GM12891 (cell line): ENCODE results near the gene ATP6V1G3.

Source experiments
- POLR2A ChIP-seq: IDR thresholded peaks from 2 replicates; pipeline ENCODE4 v1.6.1; 2011; ENCODE audit warnings: low read depth, low read length, control low read depth
- POLR2AphosphoS5 ChIP-seq: IDR thresholded peaks from 2 replicates; pipeline ENCODE4 v1.6.1; 2011; ENCODE audit warnings: low read depth, low read length, control low read depth
- TAF1 ChIP-seq: IDR thresholded peaks from 2 replicates; pipeline ENCODE4 v1.6.1; 2011; ENCODE audit warnings: low read depth, low read length, control low read depth

DNA sequence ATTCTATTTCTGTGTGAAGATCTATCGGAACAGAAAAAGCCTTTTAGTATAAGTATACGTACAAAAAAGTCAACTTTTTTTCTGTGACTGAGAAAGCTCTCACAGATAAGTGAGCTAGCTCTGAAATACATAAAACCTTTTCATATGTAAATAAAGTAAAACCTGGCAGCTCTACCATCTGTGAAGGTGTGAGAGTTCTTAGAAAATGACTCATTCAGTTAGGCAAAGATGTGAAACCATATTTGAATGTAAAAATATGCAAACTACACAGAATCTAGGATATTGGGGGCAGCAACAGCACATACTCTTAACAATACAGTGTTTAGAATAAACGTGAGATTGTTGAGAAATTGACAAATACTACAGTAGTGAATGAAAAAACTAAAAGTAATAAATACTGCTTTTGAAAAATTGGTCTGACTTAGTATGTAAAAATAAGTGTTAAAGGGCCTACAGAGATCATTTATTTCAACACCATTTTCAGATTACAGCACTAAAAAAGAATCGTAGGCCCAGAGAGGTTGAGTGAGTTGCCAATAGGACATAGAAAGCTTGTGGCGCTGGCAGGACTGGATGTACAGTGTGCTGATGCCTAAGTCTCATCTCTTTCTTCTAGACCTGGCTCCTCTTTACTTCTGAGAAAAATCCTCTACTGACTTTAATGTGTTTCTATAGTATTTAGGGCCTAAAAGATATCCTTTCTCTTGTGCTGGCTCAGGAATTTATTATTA is 19.8 kb downstream of the ATP6V1G3 start:
- TF ChIP-seq POLR2AphosphoS5, result no peak
- TF ChIP-seq POLR2A, result no peak
- no peak for TF ChIP-seq TAF1
